ENCODE results near the gene WIPF3.
"Not testable (repeated sequence)": the region's sequence is repeated elsewhere in the genome, so short reads cannot be mapped to it uniquely, and the experiment has no call there.

WIPF3 gene

GRCh38 chr7:29883462-29884398 is 77.4 kb downstream of the WIPF3 start:
- DNase-seq: no peak

- DNase-seq: no peak
Observed at GRCh38 chr7:29884399-29885272, 78.3 kb downstream of the WIPF3 start.

GRCh38 chr7:29885626-29886025 is 79.3 kb downstream of the WIPF3 start:
- no peak for DNase-seq

DNA sequence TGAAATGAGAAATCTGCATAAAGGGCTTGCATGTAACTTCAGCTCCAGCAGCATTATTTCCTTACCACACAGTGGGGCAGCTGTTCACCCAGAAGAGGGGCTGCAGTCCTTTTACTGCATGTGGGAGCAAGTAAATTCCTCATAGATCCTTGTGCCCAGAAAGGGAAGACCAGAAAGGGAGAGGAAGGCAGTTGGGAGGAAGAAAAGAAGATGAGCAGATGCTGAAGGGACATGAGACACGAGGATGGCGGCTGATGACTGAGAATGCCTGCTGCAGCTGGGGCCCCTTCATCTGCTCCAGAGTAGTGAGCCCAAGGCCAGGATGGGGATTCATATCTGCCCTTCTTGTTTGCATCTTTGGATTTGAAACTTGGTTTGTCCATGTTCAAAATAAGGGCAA is 80.5 kb downstream of the WIPF3 start:
- DNase-seq: no peak

DNA sequence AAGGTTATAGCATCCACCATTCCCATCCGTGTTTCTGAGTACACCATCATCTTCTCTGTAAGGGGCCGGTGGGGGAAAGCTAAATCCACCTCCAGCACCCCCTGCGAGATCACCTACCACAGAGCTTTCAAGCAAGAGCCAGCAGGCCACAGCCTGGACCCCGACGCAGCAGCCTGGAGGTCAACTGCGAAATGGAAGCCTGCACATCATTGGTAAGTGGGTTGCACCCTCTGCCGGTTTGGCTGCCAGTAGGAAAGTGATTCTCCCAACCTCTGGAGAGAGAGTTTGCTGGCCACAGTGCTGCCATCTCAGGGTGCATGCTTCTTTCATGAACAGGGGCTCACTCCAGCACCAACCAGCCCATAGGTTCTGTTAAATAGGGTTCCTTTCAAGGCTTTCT is 81.7 kb downstream of the WIPF3 start:
- DNase-seq: no peak

DNA sequence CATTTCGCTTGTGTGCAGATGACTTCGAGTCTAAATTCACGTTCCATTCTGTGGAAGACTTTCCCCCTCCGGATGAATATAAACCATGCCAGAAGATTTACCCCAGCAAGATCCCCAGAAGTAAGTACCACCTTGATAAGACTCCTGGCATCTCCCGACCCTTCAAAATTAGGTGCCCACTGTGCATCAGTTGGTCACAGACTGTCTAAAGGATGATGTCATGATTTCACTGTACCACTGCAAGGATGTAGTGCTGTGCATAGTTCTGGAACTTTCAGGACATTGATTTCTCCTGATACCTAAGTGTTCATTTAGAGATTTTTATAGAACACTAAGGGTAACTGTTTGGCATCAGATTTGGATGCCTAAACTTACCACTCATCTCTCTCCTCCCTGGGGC is 83.0 kb downstream of the WIPF3 start:
- DNase-seq: no peak

DNA sequence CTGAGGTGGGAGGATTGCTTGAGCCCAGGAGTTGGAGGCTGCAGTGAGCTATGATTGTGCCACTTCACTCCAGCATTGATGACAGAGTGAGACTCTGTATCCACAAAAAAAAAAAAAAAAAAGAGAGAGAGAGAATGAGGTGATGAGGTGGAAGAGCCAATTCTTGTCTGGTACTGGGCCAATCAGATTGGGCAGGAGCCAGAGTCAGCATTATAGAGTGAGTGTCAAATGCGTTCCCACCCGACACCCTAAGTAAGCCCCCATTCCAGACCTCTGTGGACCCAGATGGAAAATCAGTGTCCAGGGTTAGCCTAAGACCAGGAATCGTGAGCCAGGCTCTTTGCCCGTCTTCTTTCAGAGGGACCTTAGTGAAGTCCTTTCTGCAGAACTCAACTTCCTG is 83.9 kb downstream of the WIPF3 start:
- DNase-seq: no peak

DNA sequence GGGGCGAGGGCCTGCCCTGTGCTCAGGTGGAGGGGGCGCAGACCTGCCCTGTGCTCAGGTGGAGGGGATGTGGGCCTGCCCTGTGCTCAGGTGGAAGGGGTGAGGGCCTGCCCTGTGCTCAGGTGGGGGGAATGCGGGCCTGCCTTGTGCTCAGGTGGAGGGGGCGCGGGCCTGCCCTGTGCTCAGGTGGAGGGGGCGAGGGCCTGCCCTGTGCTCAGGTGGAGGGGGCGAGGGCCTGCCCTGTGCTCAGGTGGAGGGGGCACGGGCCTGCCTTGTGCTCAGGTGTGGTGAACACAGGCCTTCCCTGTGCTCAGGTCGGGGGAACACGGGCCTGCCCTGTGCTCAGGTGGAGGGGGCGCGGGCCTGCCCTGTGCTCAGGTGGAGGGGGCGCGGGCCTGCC is 84.5 kb downstream of the WIPF3 start:
- DNase-seq: not testable (repeated sequence)

DNA sequence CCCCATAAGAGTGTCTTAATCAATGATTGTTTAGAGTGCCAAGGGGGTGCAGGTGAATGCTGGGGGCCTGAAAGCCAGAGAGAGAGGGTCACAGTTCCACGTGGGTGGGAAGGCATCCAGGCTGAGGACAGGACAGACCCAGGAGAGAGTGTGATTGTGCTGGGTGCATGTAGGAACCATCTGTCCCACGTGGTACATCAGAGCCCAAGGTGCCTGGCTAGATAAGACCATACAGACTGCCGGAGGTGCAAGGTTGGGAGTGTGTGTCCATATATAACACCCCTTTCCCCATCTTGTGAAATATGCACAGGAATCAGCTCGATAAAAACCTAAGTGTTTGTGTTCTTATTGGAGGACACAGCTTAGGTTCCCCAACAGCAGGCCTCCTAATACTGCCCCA is 85.5 kb downstream of the WIPF3 start:
- no peak for DNase-seq

DNA sequence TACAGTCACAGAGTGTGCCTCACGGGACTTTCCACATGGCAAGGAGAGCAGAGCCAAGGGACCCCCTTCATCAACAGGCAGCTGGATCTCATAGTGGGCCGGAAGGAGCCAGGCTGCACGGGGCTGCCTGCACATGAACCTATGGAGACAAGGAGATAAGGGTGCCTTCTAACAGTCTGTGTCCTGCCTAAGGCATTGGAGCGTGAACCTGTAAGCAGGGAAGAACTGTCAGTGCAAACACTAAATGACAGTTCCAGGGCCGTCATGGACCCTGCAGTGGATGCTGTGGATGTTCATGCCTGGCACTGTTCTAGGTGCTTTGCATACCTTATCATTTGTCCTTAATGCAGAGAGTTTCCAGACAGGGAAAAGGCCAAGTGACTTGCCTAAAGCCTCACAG is 85.9 kb downstream of the WIPF3 start:
- no peak for DNase-seq

DNA sequence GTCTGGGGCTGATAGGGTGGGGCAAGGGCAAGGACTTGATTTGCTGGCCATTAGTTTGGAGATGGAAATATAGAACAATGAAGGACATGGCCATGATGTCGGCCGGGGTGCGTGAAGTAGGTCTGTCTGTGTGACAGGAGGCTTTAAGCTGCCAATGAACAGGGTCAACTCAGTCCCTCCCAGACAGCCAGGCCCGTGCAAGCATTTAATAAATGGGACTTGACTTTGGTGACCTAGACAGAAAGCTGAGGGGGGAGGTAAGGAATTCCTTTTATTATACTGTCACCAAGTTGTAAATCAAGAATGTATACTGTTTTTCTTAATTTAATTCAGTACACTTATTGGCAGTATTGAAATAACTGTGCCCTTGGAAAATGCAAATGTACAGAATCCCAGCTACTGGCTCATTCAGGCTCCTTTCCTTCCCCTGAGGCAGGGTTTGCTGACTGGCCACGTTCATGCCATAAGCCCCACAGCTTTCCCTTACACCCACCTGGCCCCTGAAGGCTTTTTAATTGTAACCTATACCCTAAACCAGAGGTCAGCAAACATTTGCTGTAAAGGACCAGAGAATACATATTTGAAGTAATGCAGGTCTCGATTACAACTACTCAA is 87.2 kb downstream of the WIPF3 start:
- no peak for DNase-seq

DNA sequence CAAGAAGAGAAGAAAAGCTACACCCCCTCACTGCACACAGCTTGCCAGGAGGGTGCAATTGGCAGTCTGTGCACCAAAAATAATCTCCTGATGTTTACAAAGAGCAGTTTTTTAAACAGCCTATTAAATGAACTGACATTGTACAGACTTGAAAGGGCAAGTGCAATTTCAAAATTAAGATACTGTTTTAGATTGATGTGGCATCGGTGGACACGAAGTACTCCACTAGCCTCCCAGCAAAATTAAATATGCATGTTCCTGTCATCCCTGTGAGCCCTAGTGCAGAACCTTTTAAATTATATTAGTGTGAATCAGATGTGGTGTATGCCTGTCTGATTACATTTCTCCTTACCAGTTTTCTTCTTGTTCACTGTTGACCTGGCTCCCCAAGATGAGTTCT is 87.9 kb downstream of the WIPF3 start:
- no peak for DNase-seq

DNA sequence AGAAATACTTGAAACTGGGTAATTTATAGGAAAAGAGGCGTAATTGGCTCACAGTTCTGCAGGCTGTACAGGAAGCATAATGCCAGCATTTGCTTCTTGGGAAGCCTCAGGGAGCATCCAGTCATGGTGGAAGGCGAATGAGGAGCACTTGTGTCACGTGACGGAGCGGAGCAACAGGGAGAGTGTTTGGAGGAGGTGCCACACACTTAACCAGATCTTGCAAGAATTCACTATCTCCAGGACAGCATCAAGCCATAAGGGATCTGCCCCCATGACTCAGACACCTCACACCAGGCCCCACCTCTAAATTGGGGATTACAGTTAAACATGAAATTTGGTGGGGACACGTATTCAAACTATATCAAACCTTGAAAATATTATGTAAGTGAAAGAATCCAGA is 89.3 kb downstream of the WIPF3 start:
- no peak for DNase-seq

- DNase-seq: no peak
Observed at GRCh38 chr7:29896685-29897411, 90.5 kb downstream of the WIPF3 start.

DNA sequence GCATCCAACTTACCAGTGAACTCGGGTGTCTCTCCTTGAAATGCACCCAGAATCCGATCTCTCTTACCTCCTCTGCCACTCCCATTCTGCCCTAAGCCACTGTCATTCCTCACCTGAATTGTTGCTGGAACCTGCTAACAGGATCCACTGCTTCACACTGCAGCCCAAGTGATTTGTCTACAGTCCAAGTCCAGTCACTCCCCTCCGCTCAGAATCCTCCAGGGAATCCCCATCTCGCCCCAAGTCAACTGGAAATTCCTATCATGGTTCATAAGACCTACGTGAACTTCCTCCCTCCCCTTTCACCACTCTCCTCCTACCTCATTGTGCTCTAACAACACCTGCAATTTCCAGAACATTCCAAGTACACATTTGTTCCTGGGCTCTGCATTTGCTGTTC is 92.0 kb downstream of the WIPF3 start:
- no peak for DNase-seq

GRCh38 chr7:29900745-29901144 is 94.4 kb downstream of the WIPF3 start:
- no peak for DNase-seq

DNA sequence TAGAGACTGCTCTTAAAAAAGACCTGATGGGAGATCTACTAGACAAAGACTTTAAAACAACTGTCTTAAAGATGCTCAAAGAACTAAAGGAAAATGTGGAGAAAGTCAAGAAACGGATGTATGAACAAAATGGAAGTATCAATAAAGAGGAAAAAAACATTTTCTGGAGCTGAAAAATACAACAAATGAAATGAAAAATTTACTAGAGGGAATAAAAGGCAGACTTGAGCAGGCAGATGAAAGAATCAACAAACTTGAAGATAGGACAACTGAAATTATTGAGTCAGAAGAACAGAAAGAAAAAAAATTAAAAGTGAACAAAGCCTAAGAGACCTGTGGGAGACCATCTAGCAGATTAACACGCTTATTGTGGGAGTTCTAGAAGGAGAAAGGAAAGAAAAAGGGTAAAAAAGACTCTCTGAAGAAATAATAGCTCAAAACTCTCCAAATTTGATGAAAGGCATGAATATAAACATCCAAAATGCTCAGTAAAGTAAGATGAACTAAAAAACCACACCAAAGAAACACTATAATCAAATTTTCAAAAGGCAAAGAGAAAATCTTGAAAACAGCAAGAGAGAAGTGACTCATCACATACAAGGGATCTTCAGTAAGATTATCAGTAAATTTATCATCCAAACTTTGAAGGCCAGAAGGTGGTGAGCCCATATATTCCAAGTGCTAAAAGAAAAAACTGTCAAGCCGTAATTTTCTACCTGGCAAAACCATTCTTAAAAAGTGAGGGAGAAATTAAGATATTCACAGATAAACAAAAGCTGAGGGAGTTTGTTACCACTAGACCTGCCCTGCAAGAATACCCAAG is 100.1 kb downstream of the WIPF3 start:
- no peak for DNase-seq

DNA sequence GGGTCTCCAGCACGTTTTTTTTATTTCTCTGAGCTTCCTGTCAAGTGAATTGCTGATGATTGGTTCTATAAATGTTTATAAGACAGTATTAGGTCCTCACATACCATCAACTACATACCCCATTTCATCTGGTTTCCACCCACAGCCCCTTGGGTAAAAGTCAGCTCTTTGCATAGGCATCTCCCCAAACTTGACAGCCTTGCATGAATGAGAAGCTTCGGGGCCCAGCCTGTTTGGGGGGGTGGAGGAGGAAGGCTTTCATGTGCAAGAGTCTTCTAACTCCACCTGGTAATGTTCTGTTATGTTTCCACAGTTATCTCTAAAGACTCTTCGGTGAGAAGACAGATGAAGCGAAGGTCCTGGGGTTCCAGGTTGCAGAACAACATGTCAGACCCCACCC is 107.9 kb downstream of the WIPF3 start:
- DNase-seq: no peak

- no peak for DNase-seq
Observed at GRCh38 chr7:29915481-29916215, 109.3 kb downstream of the WIPF3 start.

- DNase-seq: no peak
Observed at GRCh38 chr7:29917641-29918040, 111.3 kb downstream of the WIPF3 start.

DNA sequence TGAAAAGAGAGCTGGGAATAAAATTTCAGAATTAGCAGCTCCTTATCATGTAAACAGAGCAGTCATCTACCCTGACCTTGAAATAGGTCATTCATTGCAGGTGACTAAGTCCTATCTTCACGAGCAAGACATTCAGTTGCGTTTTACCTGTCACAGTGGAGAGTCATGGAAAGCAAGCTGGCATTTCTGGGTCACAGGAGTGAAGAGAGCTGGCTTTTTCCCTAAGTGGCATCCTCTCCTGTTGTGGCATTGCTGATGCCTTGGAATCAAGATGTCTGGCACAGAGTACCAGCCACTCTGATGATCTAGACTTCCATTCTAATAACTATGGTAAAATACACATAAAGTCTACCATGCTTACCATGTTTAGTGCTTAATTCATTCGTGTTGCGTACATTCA is 112.5 kb downstream of the WIPF3 start:
- no peak for DNase-seq

All from activated CD4-positive, alpha-beta T cell treated with anti-CD3 and anti-CD28 coated beads, Interleukin-2, amount 50 U/mL, for 1 hour (primary cell).